HUES64 (cell line): Measurements from ENCODE around the gene CPA1.

ENCODE experiments used
- H3K27ac ChIP-seq: 2 replicates; pipeline ENCODE4 v1.7.0; 2013; ENCODE audit warnings: low read depth, low read length, inconsistent platforms
- H3K27me3 ChIP-seq: 2 replicates; pipeline ENCODE4 v1.6.1; 2013; ENCODE audit warnings: mild to moderate bottlenecking, low read length; ENCODE audit not compliant: insufficient read depth
- H3K36me3 ChIP-seq: 2 replicates; pipeline ENCODE4 v1.6.1; 2013; ENCODE audit warnings: mild to moderate bottlenecking, low read length; ENCODE audit not compliant: insufficient read depth
- H3K4me1 ChIP-seq: 2 replicates; pipeline ENCODE4 v1.6.1; 2013; ENCODE audit warnings: mild to moderate bottlenecking, low read length, moderate library complexity; ENCODE audit not compliant: insufficient read depth
- H3K4me3 ChIP-seq: 2 replicates; pipeline ENCODE4 v1.5.1; 2013; ENCODE audit warnings: mild to moderate bottlenecking, low read length, moderate library complexity
- H3K9ac ChIP-seq: 2 replicates; pipeline ENCODE4 v1.6.1; 2013; ENCODE audit warnings: mild to moderate bottlenecking, low read depth, low read length
- H3K9me3 ChIP-seq: 2 replicates; pipeline ENCODE4 v1.6.1; 2013; ENCODE audit warnings: low read depth, low read length; ENCODE audit not compliant: insufficient read depth
- WGBS: fragments of 150-250, 120-280 bp; methylation state at CpG from one replicate; pipeline ENCODE4 v1.1.7; 2013; ENCODE audit warnings: missing lambda C conversion rate; 5-methylcytosine and 5-hydroxymethylcytosine counted together

Gene CPA1

GRCh38 chr7:130379019-130379418 is 1.3 kb upstream of the CPA1 start:
- no peaks in the 10 kb centered on the region for H3K27me3 ChIP-seq
- H3K4me3 ChIP-seq = no peak overlapping the region
- 89% methylated on average over 7 of the region's 7 CpGs for WGBS
- peaks cover under 1% of the 10 kb centered on the region; the same call in 1 of the 2 replicates for H3K4me1 ChIP-seq
- H3K36me3 ChIP-seq = no peaks in the 10 kb centered on the region
- H3K9ac ChIP-seq = no peak overlapping the region
- H3K27ac ChIP-seq = no peak overlapping the region
- H3K9me3 ChIP-seq = peaks cover 12% of the 10 kb centered on the region

- Histone ChIP-seq H3K27ac (no peak overlapping the region), H3K9me3 (peaks cover 12% of the 10 kb centered on the region), H3K4me3 (no peak overlapping the region), H3K36me3 (no peaks in the 10 kb centered on the region), H3K27me3 (no peaks in the 10 kb centered on the region), H3K9ac (no peak overlapping the region), H3K4me1 (no peaks in the 10 kb centered on the region)
- 87% methylated on average over 10 of the region's 10 CpGs for WGBS
Measured at GRCh38 chr7:130379532-130379920, 768 bp upstream of the CPA1 start.

- H3K27me3 ChIP-seq = no peaks in the 10 kb centered on the region
- 88% methylated on average over 7 of the region's 7 CpGs for WGBS
- H3K9me3 ChIP-seq = peaks cover 10% of the 10 kb centered on the region
Measured at GRCh38 chr7:130380861-130381455, 664 bp downstream of the CPA1 start.

DNA sequence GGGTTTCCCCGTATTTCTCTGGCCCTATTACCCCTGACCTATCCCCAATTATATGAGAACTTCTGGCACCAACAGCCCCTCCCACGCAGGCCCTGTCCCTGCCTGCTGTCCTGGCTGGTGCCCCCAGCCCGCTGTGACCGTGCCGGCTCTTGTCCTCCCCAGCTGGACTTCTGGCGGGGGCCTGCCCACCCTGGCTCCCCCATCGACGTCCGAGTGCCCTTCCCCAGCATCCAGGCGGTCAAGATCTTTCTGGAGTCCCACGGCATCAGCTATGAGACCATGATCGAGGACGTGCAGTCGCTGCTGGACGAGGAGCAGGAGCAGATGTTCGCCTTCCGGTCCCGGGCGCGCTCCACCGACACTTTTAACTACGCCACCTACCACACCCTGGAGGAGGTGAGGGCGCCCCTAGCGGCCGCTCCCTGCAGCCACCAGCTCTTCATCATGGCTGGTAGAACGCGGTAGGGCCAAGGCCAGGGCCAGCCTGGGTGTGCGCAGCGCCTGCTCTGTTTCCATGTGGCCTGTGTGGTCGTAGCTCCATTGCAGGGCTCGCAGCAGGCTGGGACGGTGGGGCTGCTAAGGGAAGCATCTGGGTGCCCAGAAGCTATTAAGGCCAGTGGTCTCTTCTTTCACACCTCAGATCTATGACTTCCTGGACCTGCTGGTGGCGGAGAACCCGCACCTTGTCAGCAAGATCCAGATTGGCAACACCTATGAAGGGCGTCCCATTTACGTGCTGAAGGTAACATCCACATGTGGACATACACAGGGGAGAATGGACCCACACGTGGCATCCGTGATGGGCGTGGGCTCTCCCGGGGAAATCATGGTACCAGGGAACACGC is 1.4 kb downstream of the CPA1 start:
- Histone ChIP-seq H3K36me3 (no peaks in the 10 kb centered on the region), H3K27me3 (no peaks in the 10 kb centered on the region), H3K9ac (no peak overlapping the region), H3K9me3 (peaks cover 4% of the 10 kb centered on the region; the same call in 1 of the 2 replicates), H3K4me3 (no peak overlapping the region), H3K27ac (no peak overlapping the region), H3K4me1 (no peaks in the 10 kb centered on the region)
- WGBS = 94% methylated on average over 41 of the region's 41 CpGs

More at GRCh38 chr7:130380861-130381455, 664 bp downstream of the CPA1 start:
- H3K9ac ChIP-seq = no peak overlapping the region
- no peak overlapping the region for H3K27ac ChIP-seq
- no peaks in the 10 kb centered on the region for H3K4me1 ChIP-seq
- no peak overlapping the region for H3K4me3 ChIP-seq
- H3K36me3 ChIP-seq = no peaks in the 10 kb centered on the region

- H3K36me3 ChIP-seq = no peaks in the 10 kb centered on the region
- H3K4me3 ChIP-seq = no peak overlapping the region
- no peaks in the 10 kb centered on the region for H3K27me3 ChIP-seq
- H3K9me3 ChIP-seq = no peaks in the 10 kb centered on the region
- no peak overlapping the region for H3K9ac ChIP-seq
- H3K27ac ChIP-seq = no peak overlapping the region
- WGBS = 94% methylated on average over 18 of the region's 18 CpGs
- H3K4me1 ChIP-seq = no peaks in the 10 kb centered on the region
Measured at GRCh38 chr7:130383187-130383980, 3.1 kb downstream of the CPA1 start.

GRCh38 chr7:130384371-130384801 is 4.1 kb downstream of the CPA1 start:
- no peak overlapping the region for H3K4me3 ChIP-seq
- H3K36me3 ChIP-seq = no peaks in the 10 kb centered on the region
- H3K27ac ChIP-seq = no peak overlapping the region
- H3K9ac ChIP-seq = no peak overlapping the region
- no peaks in the 10 kb centered on the region for H3K27me3 ChIP-seq
- no peaks in the 10 kb centered on the region for H3K4me1 ChIP-seq
- H3K9me3 ChIP-seq = peaks cover 3% of the 10 kb centered on the region; the same call in 1 of the 2 replicates
- 94% methylated on average over 10 of the region's 10 CpGs for WGBS

DNA sequence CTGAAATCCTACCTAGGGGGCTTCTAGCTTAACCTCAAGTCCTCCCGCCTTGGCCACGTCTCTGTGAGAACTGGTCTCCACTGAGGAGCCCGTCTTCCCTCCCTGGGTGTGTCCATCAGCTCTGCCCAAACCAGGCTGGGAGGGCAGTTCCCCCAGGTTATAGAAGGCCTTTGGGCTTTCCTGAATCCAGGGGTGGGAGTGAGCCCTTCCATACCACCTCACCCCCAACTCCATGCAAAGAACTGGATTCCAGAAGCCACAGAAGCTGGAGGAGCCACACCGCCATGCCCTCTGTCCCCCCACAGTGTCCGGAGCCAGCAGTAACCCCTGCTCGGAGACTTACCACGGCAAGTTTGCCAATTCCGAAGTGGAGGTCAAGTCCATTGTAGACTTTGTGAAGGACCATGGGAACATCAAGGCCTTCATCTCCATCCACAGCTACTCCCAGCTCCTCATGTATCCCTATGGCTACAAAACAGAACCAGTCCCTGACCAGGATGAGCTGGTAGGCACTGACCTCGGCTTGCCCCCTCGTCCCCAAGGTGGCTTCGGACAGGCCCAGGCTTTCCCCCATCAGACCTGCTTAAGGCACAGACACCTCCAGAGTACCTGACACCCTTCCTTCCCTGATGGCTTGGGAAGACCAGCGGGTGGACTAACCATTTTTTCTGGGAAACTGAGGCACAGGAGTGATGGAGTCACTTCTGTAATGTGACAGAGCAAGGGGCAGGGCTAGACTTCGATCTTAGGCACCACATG is 4.7 kb downstream of the CPA1 start:
- Histone ChIP-seq H3K36me3 (no peaks in the 10 kb centered on the region), H3K4me1 (no peaks in the 10 kb centered on the region), H3K9me3 (peaks cover 3% of the 10 kb centered on the region; the same call in 1 of the 2 replicates), H3K9ac (no peak overlapping the region), H3K27me3 (no peaks in the 10 kb centered on the region), H3K27ac (no peak overlapping the region), H3K4me3 (no peak overlapping the region)
- 94% methylated on average over 13 of the region's 13 CpGs for WGBS

GRCh38 chr7:130385600-130386066 is 5.3 kb downstream of the CPA1 start:
- Histone ChIP-seq H3K9ac (no peak overlapping the region), H3K4me3 (no peak overlapping the region), H3K9me3 (peaks cover 3% of the 10 kb centered on the region; the same call in 1 of the 2 replicates), H3K27ac (no peak overlapping the region), H3K36me3 (no peaks in the 10 kb centered on the region), H3K4me1 (no peaks in the 10 kb centered on the region), H3K27me3 (no peaks in the 10 kb centered on the region)
- WGBS = 93% methylated on average over 6 of the region's 6 CpGs

GRCh38 chr7:130386876-130387275 is 6.6 kb downstream of the CPA1 start:
- H3K9ac ChIP-seq = no peak overlapping the region
- H3K4me3 ChIP-seq = no peak overlapping the region
- no peaks in the 10 kb centered on the region for H3K4me1 ChIP-seq
- H3K27me3 ChIP-seq = no peaks in the 10 kb centered on the region
- H3K9me3 ChIP-seq = peaks cover 3% of the 10 kb centered on the region; the same call in 1 of the 2 replicates
- WGBS = 92% methylated on average over 3 of the region's 3 CpGs
- no peaks in the 10 kb centered on the region for H3K36me3 ChIP-seq
- H3K27ac ChIP-seq = no peak overlapping the region

DNA sequence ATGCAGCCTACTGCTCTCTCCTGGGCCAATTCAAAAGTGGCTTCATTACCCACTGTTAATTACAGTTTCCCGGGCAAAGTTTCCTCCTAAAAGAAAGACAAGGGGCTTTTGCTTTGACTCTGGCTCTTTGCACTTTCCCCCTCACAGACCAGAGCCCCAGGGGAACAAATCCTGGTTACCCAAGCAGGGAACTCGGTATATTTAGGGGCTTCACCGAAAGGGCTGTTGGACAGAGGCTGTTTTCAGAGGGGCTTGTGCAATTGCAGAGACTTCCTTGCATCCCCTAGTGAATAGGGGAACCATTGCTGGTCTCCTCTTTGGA is 7.0 kb downstream of the CPA1 start:
- no peak overlapping the region for H3K4me3 ChIP-seq
- no peak overlapping the region for H3K27ac ChIP-seq
- no peaks in the 10 kb centered on the region for H3K36me3 ChIP-seq
- H3K9ac ChIP-seq = no peak overlapping the region
- H3K27me3 ChIP-seq = no peaks in the 10 kb centered on the region
- H3K9me3 ChIP-seq = peaks cover 3% of the 10 kb centered on the region; the same call in 1 of the 2 replicates
- 91% methylated on average over 3 of the region's 3 CpGs for WGBS
- H3K4me1 ChIP-seq = no peaks in the 10 kb centered on the region
